Skeletal muscle satellite cell (primary cell): Measurements from ENCODE around the gene IRAK4. TPM values are rescaled to one million over a fixed set of nuclear protein-coding genes. Genes with fewer than 3 reads are reported as not detected.
A peak's percentile ranks its signal among the peaks of the same experiment; 100 is the strongest.

ENCODE experiments used
- H3K27me3 ChIP-seq: 2 replicates; pipeline ENCODE4 v1.7.0; 2013; ENCODE audit warnings: low read length; ENCODE audit not compliant: control insufficient read depth, insufficient read depth
- H3K36me3 ChIP-seq: 2 replicates; pipeline ENCODE4 v1.7.0; 2013; ENCODE audit warnings: mild to moderate bottlenecking, control low read depth, low read length; ENCODE audit not compliant: insufficient read depth
- H3K4me1 ChIP-seq: 2 replicates; pipeline ENCODE4 v1.7.0; 2013; ENCODE audit warnings: low read length; ENCODE audit not compliant: control insufficient read depth, insufficient read depth
- H3K4me2 ChIP-seq: 2 replicates; pipeline ENCODE4 v1.7.0; 2013; ENCODE audit warnings: mild to moderate bottlenecking, low read length
- H3K4me3 ChIP-seq: 2 replicates; pipeline ENCODE4 v1.7.0; 2013; ENCODE audit warnings: low read length
- H3K9ac ChIP-seq: 2 replicates; pipeline ENCODE4 v1.7.0; 2013; ENCODE audit warnings: mild to moderate bottlenecking, low read depth, low read length, moderate library complexity
- H3K9me3 ChIP-seq: replicated peaks from 2 replicates; pipeline ENCODE4 v1.7.0; 2013; ENCODE audit warnings: mild to moderate bottlenecking, control low read depth, low read length
- total RNA-seq: library from RNA; depleted of rRNA; stranded (reverse); fragments of >200 nt; gene quantifications from 2 replicates; pipeline ENCODE4 v1.2.3, GENCODE V29; 2012; rRNA removed

IRAK4 gene
- 15.5 and 15.7 TPM in 2 replicates for total RNA-seq

- no peaks in the 10 kb centered on the region for H3K27me3 ChIP-seq
- peaks cover 17% of the 10 kb centered on the region for H3K4me1 ChIP-seq
- H3K9ac ChIP-seq = peak within 1 kb of the TSS; percentile 83
Measured at GRCh38 chr12:43758728-43759563, at the start of gene IRAK4, which contains the start of gene PUS7L. Gene IRAK4 (plus strand): TSS chr12:43758951. CDS start chr12:43768112, 9,161 bp downstream. Gene PUS7L (minus strand): TSS chr12:43758790. CDS start chr12:43755245, 3,545 bp downstream.

GRCh38 chr12:43711348-43711747 is 47.4 kb upstream of the IRAK4 start:
- Histone ChIP-seq H3K4me2 (no peak overlapping the region), H3K27me3 (no peaks in the 10 kb centered on the region), H3K4me1 (no peaks in the 10 kb centered on the region), H3K36me3 (no peaks in the 10 kb centered on the region), H3K4me3 (no peak overlapping the region), H3K9me3 (no peaks in the 10 kb centered on the region), H3K9ac (no peak overlapping the region)

More at GRCh38 chr12:43758728-43759563, at the start of gene IRAK4, which contains the start of gene PUS7L:
- Histone ChIP-seq H3K9me3 (no peaks in the 10 kb centered on the region), H3K4me3 (peak within 1 kb of the TSS; percentile 77), H3K36me3 (no peaks in the 10 kb centered on the region), H3K4me2 (peak within 1 kb of the TSS; percentile 93)

DNA sequence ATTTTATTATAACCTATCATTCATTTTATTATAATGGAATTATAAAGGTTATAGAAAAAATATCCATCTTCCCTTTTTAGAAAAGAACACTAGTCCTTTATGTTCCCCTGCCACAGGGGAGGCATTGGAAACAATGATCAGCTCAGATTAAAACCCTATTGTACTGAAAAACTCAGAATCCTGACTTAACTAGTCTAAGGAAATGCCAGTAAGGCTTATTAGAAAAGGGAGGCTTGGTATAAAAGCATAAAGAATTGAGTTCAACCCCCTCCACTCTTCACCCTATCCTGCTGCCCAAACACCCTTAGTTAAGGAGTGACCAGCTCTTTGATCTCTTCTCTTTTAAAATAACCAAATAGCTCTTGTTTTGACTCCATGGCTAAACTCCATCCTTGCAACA is 36.1 kb upstream of the IRAK4 start:
- Histone ChIP-seq H3K4me2 (no peak overlapping the region), H3K36me3 (no peaks in the 10 kb centered on the region), H3K9me3 (no peaks in the 10 kb centered on the region), H3K27me3 (no peaks in the 10 kb centered on the region), H3K4me3 (no peak overlapping the region), H3K4me1 (peaks cover 4% of the 10 kb centered on the region), H3K9ac (no peak overlapping the region)

- H3K36me3 ChIP-seq = no peaks in the 10 kb centered on the region
- H3K9me3 ChIP-seq = no peaks in the 10 kb centered on the region
- H3K9ac ChIP-seq = no peak overlapping the region
- no peaks in the 10 kb centered on the region for H3K27me3 ChIP-seq
- peaks cover 7% of the 10 kb centered on the region for H3K4me1 ChIP-seq
- H3K4me3 ChIP-seq = no peak overlapping the region
- H3K4me2 ChIP-seq = no peak overlapping the region
Measured at GRCh38 chr12:43723134-43723533, 35.6 kb upstream of the IRAK4 start.

- Histone ChIP-seq H3K4me1 (peaks cover 7% of the 10 kb centered on the region), H3K27me3 (no peaks in the 10 kb centered on the region), H3K9me3 (no peaks in the 10 kb centered on the region), H3K36me3 (peaks cover 6% of the 10 kb centered on the region), H3K9ac (no peak overlapping the region), H3K4me3 (no peak overlapping the region), H3K4me2 (no peak overlapping the region)
Measured at GRCh38 chr12:43728117-43728516, 30.6 kb upstream of the IRAK4 start.

GRCh38 chr12:43728698-43729097 is 30.1 kb upstream of the IRAK4 start:
- no peak overlapping the region for H3K4me2 ChIP-seq
- H3K4me3 ChIP-seq = no peak overlapping the region
- H3K36me3 ChIP-seq = peaks cover 7% of the 10 kb centered on the region
- no peaks in the 10 kb centered on the region for H3K9me3 ChIP-seq
- peaks cover 7% of the 10 kb centered on the region for H3K4me1 ChIP-seq
- H3K9ac ChIP-seq = no peak overlapping the region
- no peaks in the 10 kb centered on the region for H3K27me3 ChIP-seq

- no peak overlapping the region for H3K4me2 ChIP-seq
- H3K27me3 ChIP-seq = no peaks in the 10 kb centered on the region
- H3K4me1 ChIP-seq = peaks cover 7% of the 10 kb centered on the region
- H3K9me3 ChIP-seq = no peaks in the 10 kb centered on the region
- no peak overlapping the region for H3K4me3 ChIP-seq
- H3K36me3 ChIP-seq = peaks cover 18% of the 10 kb centered on the region
- H3K9ac ChIP-seq = no peak overlapping the region
Measured at GRCh38 chr12:43730283-43730682, 28.5 kb upstream of the IRAK4 start.

GRCh38 chr12:43733687-43734086 is 25.1 kb upstream of the IRAK4 start:
- H3K9ac ChIP-seq = no peak overlapping the region
- no peak overlapping the region for H3K4me3 ChIP-seq
- H3K4me2 ChIP-seq = no peak overlapping the region
- no peaks in the 10 kb centered on the region for H3K9me3 ChIP-seq
- H3K36me3 ChIP-seq = peaks cover 22% of the 10 kb centered on the region
- H3K27me3 ChIP-seq = no peaks in the 10 kb centered on the region
- peaks cover 24% of the 10 kb centered on the region for H3K4me1 ChIP-seq

GRCh38 chr12:43736927-43737440 is 21.8 kb upstream of the IRAK4 start:
- no peak overlapping the region for H3K4me3 ChIP-seq
- peaks cover 44% of the 10 kb centered on the region for H3K4me1 ChIP-seq
- H3K4me2 ChIP-seq = peak overlapping the region; percentile 24
- H3K27me3 ChIP-seq = no peaks in the 10 kb centered on the region
- peak overlapping the region; percentile 38 for H3K9ac ChIP-seq
- H3K9me3 ChIP-seq = no peaks in the 10 kb centered on the region
- H3K36me3 ChIP-seq = peaks cover 16% of the 10 kb centered on the region

- H3K9ac ChIP-seq = peak overlapping the region; percentile 33
- peaks cover 48% of the 10 kb centered on the region for H3K4me1 ChIP-seq
- peak overlapping the region; percentile 18 for H3K4me2 ChIP-seq
- no peaks in the 10 kb centered on the region for H3K9me3 ChIP-seq
- peaks cover 16% of the 10 kb centered on the region for H3K36me3 ChIP-seq
- H3K27me3 ChIP-seq = no peaks in the 10 kb centered on the region
- no peak overlapping the region for H3K4me3 ChIP-seq
Measured at GRCh38 chr12:43737646-43738045, 21.1 kb upstream of the IRAK4 start.

- no peak overlapping the region for H3K9ac ChIP-seq
- no peak overlapping the region for H3K4me3 ChIP-seq
- no peaks in the 10 kb centered on the region for H3K27me3 ChIP-seq
- peaks cover 21% of the 10 kb centered on the region for H3K36me3 ChIP-seq
- H3K9me3 ChIP-seq = peaks cover 18% of the 10 kb centered on the region
- peaks cover 53% of the 10 kb centered on the region for H3K4me1 ChIP-seq
- no peak overlapping the region for H3K4me2 ChIP-seq
Measured at GRCh38 chr12:43740511-43741100, 18.1 kb upstream of the IRAK4 start.
